ENCODE measurements around the gene CNNM1. TPM values are rescaled to one million over a fixed set of nuclear protein-coding genes. Genes with fewer than 3 reads are reported as not detected.

The CNNM1 gene
- total and polyA plus RNA-seq, 7 donors = 0.23 to 2.2 (median 1.2) TPM; not detected in 2

DNA sequence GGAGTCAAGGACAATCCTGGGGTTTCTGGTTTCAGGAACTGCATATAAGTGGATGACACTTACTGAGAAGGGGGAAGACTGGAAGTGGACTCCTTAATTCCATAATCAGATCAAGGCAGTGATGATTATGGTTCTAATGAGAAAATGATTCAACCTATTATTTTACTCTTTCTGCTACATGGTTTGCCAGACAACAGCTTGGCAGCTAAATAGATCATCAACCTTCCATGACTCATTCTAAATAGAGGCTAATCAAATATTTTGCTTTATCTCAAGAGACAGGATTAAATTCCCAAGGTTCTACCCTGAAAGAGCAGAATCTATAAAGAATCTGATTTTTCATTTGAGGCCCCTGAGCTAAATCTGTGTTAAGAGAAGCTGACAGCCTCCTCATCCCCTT lies 46.3 kb downstream of the CNNM1 start:
- DNase-seq = no peak
- no peak for TF ChIP-seq POLR2AphosphoS5 (IDR thresholded peaks at IDR 0.05)
- TF ChIP-seq, protein P1, sequence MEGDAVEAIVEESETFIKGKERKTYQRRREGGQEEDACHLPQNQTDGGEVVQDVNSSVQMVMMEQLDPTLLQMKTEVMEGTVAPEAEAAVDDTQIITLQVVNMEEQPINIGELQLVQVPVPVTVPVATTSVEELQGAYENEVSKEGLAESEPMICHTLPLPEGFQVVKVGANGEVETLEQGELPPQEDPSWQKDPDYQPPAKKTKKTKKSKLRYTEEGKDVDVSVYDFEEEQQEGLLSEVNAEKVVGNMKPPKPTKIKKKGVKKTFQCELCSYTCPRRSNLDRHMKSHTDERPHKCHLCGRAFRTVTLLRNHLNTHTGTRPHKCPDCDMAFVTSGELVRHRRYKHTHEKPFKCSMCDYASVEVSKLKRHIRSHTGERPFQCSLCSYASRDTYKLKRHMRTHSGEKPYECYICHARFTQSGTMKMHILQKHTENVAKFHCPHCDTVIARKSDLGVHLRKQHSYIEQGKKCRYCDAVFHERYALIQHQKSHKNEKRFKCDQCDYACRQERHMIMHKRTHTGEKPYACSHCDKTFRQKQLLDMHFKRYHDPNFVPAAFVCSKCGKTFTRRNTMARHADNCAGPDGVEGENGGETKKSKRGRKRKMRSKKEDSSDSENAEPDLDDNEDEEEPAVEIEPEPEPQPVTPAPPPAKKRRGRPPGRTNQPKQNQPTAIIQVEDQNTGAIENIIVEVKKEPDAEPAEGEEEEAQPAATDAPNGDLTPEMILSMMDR (IDR thresholded peaks at IDR 0.05) = no peak
- TF ChIP-seq EP300 (IDR thresholded peaks at IDR 0.05) = no peak
- TF ChIP-seq POLR2A (IDR thresholded peaks at IDR 0.05) = no peak
- no peaks in the 10 kb centered on the region for H3K36me3 ChIP-seq
- H3K9me3 ChIP-seq = no peaks in the 10 kb centered on the region
- intact Hi-C loops (cut with DNase I) = no loop called here
- H3K4me1 ChIP-seq = peaks cover 0 to 4% (median 2%) of the 10 kb centered on the region in 4 donors
- no peak overlapping the region for H3K4me3 ChIP-seq
- no peak overlapping the region for H3K27ac ChIP-seq
- H3K27me3 ChIP-seq = no peaks in the 10 kb centered on the region

DNA sequence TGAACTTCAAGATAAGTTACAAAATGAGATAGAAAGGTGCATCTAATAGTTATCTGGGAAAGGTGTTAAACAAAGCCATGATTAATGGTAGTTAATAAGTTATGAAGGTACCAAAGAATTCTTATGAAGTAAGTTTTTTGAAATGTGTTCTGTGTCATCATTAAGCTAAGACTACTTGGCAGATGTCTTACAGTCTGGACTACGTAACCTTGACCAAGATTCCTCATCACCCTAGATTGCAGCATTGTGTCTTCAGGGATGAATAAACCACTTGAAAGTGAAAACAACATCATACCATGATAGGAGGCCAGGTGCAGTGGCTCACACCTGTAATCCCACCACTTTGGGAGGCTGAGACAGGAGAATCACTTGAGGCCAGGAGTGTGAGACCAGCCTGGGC lies 53.0 kb downstream of the CNNM1 start:
- TF ChIP-seq POLR2AphosphoS5 (IDR thresholded peaks at IDR 0.05) (no peak), EP300 (IDR thresholded peaks at IDR 0.05) (no peak), POLR2A (IDR thresholded peaks at IDR 0.05) (no peak)
- TF ChIP-seq, protein P1 (IDR thresholded peaks at IDR 0.05) = no peak

DNA sequence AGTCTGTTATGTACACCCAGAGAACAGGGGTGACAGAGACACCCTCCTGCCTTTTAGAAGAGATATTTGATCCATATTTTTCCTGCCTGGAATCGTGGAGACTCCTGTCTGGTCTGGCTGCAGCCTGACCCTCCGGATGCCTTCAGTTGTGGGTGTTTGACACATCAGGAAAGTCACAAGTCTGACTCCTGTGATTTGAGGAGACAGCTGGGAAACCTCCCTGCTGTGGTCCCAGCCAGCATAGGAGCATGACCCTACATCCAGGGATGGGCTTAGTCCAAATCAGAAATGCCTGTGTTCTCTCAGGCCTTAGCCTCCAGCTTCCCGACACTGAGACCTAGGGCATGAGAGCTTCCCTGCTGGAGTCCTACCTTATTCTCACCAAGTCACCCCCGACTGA lies 57.9 kb downstream of the CNNM1 start:
- no peak for DNase-seq
- no peak overlapping the region for H3K27ac ChIP-seq
- no peak overlapping the region for H3K4me3 ChIP-seq
- H3K27me3 ChIP-seq = no peaks in the 10 kb centered on the region
- H3K9me3 ChIP-seq = no peaks in the 10 kb centered on the region
- TF ChIP-seq, protein P1 (IDR thresholded peaks at IDR 0.05) = no peak
- TF ChIP-seq POLR2AphosphoS5 (IDR thresholded peaks at IDR 0.05) (no peak), POLR2A (IDR thresholded peaks at IDR 0.05) (no peak), EP300 (IDR thresholded peaks at IDR 0.05) (no peak)
- H3K4me1 ChIP-seq = no peaks in the 10 kb centered on the region
- intact Hi-C loops (cut with DNase I) = no loop called here
- no peaks in the 10 kb centered on the region for H3K36me3 ChIP-seq
- 81 to 84% methylated on average over 4 of the region's 4 CpGs for WGBS, 2 donors

More for the DNA sequence above, 53.0 kb downstream of the CNNM1 start:
- H3K27me3 ChIP-seq = no peaks in the 10 kb centered on the region
- intact Hi-C loops (cut with DNase I) = no loop called here
- no peak overlapping the region for H3K4me3 ChIP-seq
- 80 to 83% methylated on average over 1 of the region's 1 CpG for WGBS, 2 donors
- H3K4me1 ChIP-seq = no peaks in the 10 kb centered on the region
- no peak for DNase-seq
- no peaks in the 10 kb centered on the region for H3K36me3 ChIP-seq
- no peaks in the 10 kb centered on the region for H3K9me3 ChIP-seq
- H3K27ac ChIP-seq = no peak overlapping the region

DNA sequence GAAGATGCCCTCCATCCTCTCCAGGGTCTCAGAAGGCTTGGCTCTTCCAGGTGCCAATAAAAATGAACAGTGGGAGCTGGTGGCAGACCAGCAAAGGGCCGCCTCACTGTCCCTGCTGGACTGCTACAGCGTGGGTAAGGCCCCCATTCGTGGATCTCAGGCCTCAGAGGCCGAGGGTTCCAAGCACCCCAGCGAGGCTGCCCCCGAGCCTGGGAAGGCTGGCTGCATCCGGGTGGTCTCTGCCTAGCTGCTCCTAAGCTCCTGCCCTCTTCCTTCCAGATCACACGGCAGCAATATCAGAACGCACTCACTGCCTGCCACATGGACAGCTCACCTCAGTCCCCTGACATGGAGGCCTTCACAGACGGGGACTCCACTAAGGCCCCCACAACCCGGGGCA lies 58.4 kb downstream of the CNNM1 start:
- Histone ChIP-seq H3K36me3 (no peaks in the 10 kb centered on the region), H3K4me1 (peaks cover 0 to 4% (median 0%) of the 10 kb centered on the region in 4 donors), H3K4me3 (no peak overlapping the region), H3K27me3 (no peaks in the 10 kb centered on the region), H3K27ac (no peak overlapping the region), H3K9me3 (no peaks in the 10 kb centered on the region)
- 85 to 91% methylated on average over 11 of the region's 11 CpGs for WGBS, 2 donors
- TF ChIP-seq POLR2AphosphoS5 (IDR thresholded peaks at IDR 0.05) (no peak), POLR2A (IDR thresholded peaks at IDR 0.05) (no peak), EP300 (IDR thresholded peaks at IDR 0.05) (no peak)
- TF ChIP-seq, protein P1 (IDR thresholded peaks at IDR 0.05) = no peak
- no peak for DNase-seq
- intact Hi-C loops (cut with DNase I) = no loop called here
